CD4-positive, alpha-beta T cell treated with Interferon alpha-2 for 1 hour (primary cell): ENCODE data around the gene TRPC3.
A peak's percentile ranks its signal among the peaks of the same experiment; 100 is the strongest.
"Not testable (repeated sequence)": the region's sequence is repeated elsewhere in the genome, so short reads cannot be mapped to it uniquely, and the experiment has no call there.

Experiments used
- DNase-seq, 2 donors: peaks; one replicate each; pipeline ENCODE4 v3.0.0-alpha.2; 2020 to 2022

The TRPC3 gene

DNA sequence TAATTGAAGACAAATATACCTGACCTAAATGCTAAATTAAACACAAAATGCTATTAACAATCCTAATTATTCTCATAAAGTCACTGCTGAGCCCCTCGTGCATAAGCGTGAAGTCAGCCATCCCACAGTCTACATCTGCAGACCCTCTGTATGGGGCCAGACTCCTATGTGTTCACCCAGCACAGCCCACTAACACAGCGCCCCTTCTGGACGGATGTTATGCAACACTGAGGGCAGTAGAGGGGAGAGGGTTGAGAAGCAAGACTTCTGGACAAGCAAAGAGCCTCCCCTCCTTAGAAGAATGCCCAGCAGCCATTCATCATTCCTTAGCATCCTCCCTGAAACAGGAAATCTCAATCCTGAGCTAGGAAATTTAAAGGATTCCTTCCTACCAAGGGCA, 7.9 kb downstream of the TRPC3 start:
- peak in 1 of 2 donors; percentile 12 for DNase-seq

DNA sequence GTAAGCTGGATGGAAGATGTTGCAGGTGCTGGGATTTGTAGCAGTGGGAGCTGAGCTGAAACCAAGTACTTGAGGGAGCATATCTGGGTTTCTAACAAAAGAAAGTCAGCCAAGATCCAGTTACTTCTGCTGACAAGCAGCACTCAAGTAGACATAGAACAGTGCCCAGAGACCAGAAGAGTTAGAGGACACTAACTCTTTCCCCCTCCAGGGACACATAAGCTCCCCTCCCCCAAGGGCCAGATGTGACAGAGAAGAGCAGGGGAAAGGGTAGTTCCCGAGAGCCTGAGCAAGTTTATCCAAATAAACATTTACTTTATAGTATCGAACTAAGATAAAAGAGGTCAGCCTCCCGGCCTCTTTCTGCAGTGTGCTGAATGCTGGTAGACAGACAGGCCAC, 12.2 kb downstream of the TRPC3 start:
- no peak for DNase-seq

DNA sequence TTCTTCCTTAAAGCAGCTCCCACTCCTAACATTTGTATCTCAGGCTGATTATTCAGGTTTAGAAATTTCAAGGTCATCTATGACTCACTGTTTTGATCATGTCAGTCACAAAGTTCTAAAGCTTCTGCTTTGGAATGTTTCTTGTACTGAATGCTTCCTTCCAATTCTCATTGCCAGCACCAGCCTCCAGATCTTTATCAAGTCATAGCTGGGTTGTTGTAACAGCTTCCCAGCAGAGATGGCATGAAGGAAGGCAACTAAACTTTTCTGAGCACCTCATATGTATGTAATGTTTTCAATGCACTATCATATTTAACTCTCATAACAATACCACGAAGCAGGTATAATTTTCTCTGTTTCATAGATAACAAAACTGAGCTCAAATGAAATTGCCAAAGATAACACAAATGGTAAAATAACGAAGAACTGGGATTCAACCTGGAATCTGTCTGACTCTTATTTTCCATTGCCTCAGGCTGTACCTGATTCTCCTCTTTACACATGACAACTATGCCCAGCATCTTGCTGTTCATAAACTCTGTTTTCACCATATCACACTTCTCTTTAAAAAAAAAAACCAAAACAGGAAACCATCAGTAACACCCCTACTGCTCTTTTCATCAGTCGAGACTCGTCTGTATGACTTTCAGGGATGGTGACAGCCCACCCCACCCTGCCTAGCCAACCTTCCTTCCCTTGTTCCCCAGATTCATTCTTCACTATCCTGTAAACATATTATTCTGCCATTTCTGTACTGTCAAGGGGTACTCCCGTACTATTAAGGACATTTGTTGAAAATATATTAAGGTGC, 13.4 kb downstream of the TRPC3 start:
- peak in 1 of 2 donors; percentile 12 for DNase-seq

DNA sequence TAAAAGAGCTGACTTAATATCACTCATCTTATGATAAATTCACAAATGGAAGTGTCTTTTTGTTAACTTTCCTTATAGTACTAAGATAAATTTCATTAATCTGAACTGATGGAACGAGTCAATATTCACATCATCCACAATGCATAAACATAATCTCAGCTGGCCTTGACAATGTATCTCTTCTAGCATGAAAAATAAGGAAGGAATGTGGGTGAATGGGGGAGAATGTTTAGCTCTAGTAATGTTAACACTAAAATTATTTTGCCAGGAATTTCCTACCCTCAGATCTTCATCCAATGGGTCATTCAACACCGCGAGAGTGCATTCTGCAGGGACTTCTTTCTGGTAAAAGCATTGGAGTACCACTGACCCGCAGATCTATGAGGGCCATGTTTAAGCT, 15.8 kb downstream of the TRPC3 start:
- DNase-seq, result no peak

DNA sequence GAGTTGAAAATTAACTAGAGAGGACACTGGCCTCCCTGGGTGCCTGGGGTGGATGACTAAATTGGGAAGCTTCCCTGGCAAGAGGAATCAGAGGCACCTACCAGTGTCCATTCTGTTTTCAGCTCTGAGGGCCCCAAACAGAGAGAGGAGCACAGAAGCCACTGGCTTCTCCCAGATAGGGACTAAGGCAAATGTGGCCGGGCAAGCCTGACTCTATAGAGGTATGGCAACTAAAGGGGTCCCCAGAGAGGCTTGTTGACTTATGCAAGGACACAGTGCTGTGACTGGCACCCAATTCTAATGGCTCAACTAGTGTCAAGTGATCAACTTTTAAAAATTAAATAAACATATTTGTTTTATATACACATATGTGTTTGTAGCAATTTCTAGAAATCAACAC, 17.2 kb downstream of the TRPC3 start:
- no peak for DNase-seq

DNA sequence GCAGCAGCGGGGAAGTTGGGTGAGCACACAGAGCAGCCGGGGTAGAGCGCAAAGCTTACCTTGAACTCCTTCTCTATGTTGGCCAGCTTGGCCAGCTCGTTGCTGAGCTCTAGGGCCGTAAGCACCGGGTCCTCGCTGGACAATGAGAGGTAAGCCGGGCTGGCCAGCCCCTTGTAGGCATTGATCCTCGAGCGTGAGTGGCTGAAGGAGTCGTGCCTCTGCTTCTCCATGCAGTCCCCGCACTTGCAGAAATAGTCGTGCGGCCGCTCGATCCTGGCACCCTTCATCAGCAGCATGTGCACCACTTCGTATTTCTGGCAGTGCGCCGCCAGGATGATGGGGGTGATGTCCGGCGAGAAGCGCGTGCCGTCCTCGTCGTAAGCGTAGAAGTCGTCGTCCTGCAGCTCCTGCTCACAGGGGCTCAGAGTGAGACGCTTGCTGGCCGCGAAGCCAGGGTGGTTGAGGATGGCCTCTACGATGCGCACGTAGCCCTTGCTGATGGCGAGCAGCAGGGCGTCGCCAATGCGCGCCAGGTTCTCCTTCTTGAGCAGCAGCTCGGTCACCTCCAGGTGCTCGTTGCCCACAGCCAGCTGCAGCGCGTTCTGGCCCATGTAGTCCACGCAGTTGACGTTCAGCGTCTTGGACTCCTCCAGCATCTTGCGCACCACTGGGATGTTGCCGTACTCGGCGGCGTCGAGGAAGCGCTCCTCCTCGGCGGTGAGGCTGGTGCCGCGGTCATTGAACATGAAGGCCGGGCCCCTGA, 19.5 kb downstream of the TRPC3 start:
- DNase-seq, result no peak

DNA sequence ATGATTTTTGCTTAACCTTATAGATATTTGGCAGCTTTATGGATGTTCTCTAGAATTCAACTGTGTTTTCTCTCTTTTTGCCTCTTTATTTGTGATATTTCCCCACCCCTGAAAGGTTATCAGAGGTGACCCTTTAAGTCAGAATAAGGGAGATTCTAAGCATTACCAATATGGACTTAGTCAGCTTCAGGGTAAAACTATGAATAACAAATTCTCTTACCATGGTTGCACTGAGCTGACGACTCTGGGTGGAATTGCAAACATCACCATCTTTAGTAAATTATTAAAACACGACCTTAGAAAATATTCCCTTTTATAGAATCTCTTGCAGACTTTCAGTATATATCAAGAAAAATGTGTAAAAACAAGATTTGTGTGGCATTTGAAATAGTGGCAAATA, 21.6 kb downstream of the TRPC3 start:
- DNase-seq, result no peak

DNA sequence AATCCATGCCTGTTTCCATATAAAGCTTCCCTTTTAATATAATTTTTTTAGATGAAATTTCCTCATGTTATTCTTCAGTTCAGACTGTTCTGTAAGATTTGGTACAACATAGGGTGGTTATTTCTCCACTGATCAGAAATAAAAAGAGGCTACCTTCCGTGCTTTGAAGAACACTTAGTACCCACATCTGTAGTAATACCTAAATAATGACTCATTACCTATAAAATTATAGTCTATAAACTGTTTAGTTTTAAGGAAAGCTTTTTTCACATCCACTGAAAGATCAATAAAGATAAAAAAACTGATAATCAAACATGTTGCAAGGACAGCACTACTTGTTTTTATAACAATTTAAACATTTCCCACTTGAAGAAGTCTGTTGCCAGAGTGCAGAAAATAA, 23.9 kb downstream of the TRPC3 start:
- DNase-seq, result no peak

DNA sequence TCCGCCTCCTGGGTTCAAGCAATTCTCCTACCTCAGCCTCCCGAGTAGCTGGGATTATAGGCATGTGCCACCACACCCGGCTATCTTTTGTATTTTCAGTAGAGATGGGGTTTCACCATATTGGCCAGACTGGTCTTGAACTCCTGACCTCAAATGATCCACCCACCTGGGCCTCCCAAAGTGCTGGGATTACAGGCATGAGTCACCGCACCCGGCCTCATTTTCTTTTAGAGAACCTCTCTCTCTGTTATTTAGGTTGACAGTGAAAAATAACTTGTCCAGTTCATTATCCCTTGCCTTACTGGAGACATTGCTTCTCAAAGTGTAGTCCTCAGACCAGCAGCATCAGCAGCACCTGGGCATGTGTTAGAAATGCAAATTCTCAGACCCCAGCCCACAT, 25.4 kb downstream of the TRPC3 start:
- not testable (repeated sequence) for DNase-seq

DNA sequence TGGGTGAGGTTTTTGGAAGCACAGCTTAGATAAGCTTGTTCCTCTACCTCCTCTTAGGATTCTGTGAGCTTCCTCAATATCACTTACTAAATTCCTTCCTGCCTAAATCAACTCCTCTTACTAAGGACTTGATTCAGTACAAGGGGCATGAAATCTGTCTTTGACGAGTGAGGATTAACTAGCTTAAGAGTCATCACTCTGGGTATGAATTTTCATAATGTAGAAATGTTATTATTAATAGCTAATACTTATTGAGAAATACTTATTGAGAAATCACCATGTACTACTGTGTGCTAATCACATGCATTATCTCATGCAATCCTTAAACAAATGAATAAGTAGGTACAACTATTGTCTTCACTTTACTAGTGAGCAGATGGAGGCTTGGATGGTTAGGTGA, 28.6 kb downstream of the TRPC3 start:
- no peak for DNase-seq

DNA sequence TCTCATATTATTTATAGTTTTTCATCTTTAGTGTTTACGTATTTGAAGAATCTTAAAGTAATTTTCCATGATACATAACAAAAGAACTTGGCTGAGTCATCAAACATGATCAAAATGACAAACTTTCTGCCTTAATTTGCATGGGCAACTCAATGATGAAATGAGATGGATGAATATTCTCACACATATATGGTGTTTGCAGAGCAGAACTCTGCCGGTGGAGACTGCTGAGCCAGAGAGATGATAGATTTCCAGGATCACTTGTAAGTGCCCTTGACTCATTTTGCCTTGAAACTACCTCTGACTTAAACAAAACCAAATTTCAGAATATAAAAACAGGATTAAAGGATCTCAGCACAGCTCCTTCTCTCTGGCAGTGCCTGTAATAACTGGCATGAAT, 38.2 kb downstream of the TRPC3 start:
- DNase-seq, result no peak

DNA sequence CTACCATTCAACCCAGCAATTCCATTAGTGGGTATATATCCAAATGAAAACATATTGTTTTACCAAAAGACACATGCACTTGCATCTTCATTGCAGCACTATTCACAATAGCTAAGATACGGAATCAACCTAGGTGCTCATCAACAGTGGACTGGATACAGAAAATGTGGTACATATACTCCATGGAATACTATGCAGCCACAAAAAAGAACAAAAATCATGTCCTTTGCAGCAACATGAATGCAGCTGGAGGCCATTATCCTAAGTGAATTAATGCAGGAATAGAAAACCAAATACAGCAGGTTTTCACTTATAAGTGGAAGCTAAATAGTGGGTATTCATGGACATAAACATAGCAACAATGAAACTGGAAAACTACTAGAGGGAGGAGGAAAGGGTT, 43.5 kb downstream of the TRPC3 start:
- no peak for DNase-seq

DNA sequence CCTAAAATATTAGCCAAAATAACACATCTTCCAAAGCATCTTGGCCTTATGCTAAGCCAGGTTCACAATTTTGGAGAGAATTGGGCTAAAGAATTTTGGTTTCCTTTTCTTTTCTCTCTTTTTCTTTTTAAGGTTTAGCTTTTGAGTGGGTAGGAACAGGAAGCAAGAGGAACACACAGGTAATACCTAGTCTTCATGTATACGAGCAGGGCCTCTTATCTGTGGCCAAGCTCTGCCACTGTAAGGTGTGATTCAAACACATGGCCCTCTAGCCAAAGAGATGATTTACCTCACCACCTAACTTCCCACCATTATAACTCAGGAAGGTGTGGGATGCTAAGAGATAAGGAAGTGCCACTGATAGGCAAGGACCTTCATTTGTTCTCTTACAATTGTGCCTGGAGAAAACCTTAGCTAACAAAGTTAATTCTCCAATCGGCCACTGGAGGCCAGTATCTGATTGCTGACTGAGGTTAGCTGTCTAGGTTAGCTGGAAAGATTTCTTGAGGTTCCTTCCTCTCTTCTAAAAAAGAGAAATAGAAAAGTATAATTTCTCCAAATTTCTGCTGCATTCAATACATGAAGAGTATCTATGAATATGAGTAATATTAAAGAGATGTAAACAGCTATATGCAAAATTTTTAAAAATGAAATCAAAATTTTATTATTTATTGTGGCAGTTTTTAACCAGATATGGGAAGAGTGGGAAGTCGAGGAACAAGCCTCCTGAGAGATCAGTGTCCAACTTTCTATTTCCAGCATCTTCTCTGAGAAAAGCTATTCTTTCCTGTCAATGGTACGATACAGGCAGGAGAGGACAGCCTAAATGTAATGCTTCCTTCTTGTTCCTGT, 51.5 kb downstream of the TRPC3 start:
- DNase-seq, result peak; percentile 40 to 71

DNA sequence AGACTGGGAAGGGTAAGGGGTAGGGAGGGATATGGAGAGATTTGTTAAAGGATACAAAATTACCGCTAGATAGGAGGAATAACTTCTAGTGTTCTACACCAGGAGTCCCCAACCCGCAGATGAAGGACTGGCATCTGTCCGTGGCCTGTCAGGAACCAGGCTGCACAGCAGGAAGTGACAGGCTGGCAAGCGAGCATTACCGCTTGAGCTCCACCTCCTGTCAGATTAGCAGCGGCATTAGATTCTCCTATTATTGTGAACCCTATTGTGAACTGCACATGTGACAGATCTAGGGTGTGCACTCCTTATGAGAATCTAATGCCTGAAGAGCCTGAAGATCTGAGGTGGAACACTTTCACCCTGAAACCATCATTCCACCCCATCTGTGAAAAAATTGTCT, 53.7 kb downstream of the TRPC3 start:
- peak in 1 of 2 donors; percentile 32 for DNase-seq

DNA sequence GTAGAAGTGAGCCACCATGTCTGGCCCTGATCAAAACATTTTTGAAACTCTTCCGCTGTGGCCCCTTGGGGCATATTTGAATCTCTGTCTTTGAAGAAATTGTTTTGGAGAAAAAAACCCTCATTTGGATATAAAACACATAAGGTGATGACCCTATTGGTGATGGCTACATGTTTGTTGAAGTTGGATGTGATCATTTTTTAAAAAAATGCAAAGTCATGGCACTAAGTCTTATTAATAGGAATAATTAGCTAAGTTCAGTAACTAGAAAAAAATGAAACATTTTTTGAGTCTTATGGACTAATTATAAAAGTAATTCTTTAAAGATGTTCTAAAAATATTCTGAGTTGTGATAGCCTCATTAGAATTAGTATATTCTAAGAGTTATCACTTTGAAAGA, 63.7 kb downstream of the TRPC3 start:
- no peak for DNase-seq

DNA sequence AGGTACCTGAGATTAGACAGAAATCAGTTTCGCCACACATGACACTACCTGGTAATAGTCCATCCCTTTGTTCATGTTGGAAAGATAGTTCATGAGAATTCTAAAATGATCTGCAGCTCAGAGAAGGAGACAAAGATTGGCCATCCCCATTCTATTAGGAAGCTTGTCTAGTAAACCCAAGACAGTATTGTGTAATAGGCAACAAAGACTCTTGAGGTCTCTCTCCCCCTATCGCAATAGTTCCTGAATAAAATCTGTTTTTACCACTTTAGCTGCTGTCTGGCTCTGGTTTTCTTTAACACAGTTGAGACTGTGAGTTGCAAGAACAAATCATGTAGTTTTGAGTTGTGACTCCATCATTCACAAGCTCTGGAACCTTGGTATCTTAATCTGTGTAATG, 66.7 kb downstream of the TRPC3 start:
- DNase-seq, result no peak

DNA sequence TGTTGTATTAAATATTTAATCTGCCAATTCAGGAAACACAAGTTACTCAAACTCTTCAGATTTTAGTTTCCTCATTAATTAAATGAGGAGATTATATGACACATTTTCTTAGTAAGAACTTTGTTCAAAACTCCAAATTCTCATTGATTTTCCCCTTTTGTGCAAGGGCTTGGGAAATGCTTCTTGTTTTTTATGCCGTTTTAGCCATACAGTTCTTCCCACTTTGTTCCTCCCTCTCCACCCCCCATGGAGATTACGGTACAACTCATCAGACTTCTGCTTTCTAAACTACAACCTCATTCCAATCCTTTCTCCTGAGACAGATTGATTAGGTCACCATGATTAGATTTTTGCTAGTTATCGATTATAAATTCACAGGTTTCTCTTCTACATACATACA, 70.7 kb downstream of the TRPC3 start:
- no peak for DNase-seq

DNA sequence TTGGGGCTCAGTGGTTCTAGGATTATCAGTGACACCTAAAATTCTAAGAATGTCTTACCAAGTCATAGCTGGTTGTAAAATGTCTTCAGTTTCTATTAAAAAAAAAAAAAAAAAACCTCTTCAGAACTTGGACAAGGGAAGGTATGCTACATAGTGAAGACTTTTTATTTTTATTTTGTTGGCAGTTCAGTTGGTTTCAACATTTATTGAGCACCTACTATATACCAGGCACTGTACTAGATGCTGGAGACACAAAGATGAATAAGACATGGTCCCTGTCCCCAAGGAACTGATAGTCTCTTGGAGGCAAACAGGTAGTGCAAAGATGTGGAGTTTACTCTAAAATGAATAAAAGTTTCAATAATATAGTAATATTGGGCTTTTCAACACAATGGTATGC, 72.7 kb downstream of the TRPC3 start:
- DNase-seq, result no peak

DNA sequence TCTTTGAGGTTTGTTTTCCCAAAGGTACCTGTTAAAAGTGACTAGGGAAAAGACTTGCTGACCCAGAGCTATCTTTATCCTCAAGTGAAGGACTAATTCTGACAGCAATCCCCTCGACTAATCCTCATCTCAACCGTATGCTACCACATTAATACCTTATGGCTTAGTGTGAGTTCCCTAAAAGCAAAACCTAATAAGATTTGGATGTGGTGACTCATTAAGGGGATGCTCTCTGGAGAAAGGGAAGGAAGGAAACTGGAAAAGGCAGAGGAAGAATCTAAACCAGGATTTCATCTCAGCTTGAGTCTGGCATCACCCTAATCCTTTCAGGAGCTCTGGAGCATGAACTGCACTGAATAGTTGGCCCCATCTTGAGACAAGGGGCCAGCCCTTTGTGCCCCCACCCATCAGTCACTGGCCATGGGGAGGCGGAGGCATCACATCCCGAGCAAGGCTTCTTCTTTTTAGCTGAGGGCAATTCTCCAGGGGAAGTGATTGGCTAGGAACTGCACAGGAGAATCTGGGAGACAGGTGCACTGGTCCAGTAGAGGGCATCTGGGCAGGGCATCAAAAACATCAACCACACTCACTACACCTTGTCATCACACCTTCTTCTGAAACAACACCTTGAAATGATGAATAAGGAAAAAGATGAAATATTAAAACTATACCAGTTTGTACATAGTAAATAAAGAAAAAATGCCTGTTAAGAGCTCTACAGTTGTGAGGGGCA, 74.7 kb downstream of the TRPC3 start:
- DNase-seq, result no peak

DNA sequence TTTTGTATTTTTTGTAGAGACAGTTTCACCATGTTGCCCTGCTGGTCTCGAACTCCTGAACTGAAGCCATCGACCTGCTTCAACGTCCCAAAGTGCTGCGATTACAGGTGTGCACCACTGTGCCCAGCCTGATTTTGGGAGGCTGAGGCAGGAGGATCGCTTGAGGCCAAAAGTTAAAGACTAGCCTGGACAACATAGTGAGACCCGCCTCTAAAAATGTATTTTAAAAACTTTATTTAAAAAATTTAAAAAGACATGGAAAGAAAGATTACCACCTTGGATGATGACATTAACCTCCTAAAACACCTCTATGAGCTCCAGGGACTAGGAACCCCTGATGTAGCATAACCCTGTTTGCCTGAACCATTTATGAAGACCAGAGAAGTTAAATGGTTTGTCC, 75.8 kb downstream of the TRPC3 start:
- no peak for DNase-seq

DNA sequence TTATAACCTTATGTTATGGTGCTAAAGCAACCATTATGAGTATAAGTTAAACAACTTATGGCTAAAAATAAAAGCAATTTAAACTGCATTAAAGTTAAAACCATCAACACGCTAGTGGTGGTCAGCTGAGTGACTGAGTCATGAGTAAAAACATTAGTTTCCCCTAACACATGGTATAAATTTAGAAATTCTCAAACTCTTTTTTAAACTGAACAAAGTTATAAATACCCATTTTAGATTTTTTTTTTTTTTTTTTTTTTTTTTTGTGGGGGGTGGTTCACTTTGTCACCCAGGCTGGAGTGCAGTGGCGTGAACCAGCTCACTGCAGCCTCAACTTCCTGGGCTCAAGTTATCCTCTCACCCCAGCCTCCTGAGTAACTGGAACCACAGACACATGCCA, 76.2 kb downstream of the TRPC3 start:
- DNase-seq, result no peak

DNA sequence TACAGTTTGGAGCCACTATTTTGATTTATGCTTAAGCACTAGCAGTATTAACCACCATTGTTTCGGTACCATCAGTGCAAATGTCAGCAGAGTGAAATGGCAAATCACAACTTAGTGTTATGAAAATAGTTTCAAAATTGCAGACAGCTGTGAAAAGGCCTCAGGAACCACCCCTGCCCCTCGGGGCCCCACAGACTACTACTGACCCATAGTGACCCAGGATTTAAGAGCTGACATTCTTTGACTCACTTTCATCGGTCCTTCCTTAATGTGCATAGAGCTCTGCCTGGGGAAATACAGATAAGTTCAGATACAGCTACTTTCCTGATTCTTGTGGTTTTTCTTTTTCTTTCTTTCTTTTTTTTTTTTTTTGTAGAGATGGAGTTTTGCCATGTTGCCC, 78.3 kb downstream of the TRPC3 start:
- no peak for DNase-seq
